K562 (cell line): ENCODE measurements around the gene CIB2. TPM values are rescaled to one million over a fixed set of nuclear protein-coding genes. Genes with fewer than 3 reads are reported as not detected.

Experiments used
- HLTF ChIP-seq: fragments of 450-650 bp; IDR thresholded peaks from 2 replicates; pipeline ENCODE4 v1.6.1; 2016
- KLF6 ChIP-seq: fragments of 250-450 bp; sonication (Bioruptor Pico); IDR thresholded peaks from 2 replicates; pipeline ENCODE4 v1.4.0; 2020; ENCODE audit warnings: mild to moderate bottlenecking, moderate library complexity, borderline replicate concordance
- LEF1 ChIP-seq: fragments of 450-650 bp; IDR thresholded peaks from 2 replicates; pipeline ENCODE4 v1.6.1; 2016; ENCODE audit warnings: mild to moderate bottlenecking
- POLR2G ChIP-seq: fragments of 200-400 bp; formaldehyde crosslinking; IDR thresholded peaks from 2 replicates; pipeline ENCODE4 v1.6.1; 2017; ENCODE audit warnings: low read depth, mild to moderate bottlenecking, antibody characterized with exemption, low read length, moderate library complexity
- SLC30A9 ChIP-seq: fragments of 250-450 bp; sonication (Bioruptor Pico); IDR thresholded peaks from 2 replicates; pipeline ENCODE4 v1.8.0; 2022; ENCODE audit warnings: mild to moderate bottlenecking, moderate library complexity
- TBP ChIP-seq: optimal IDR thresholded peaks from 2 replicates; pipeline ENCODE3; 2011; ENCODE audit warnings: low read depth, low read length, improper control_type of control experiment
- ZC3H4 ChIP-seq: sonication (generic); formaldehyde crosslinking; IDR thresholded peaks from 2 replicates; pipeline ENCODE4 v1.9.0; 2021; ENCODE audit warnings: missing genetic modification reagents, borderline replicate concordance
- ZNF134 ChIP-seq: fragments of 250-450 bp; sonication (Bioruptor Pico); conservative IDR thresholded peaks from 2 replicates; pipeline ENCODE4 v1.4.0; 2020
- ZNF551 ChIP-seq: fragments of 250-450 bp; sonication (Bioruptor Pico); IDR thresholded peaks from 2 replicates; pipeline ENCODE4 v1.5.0; 2021; ENCODE audit warnings: mild to moderate bottlenecking, moderate library complexity
- ZNF644 ChIP-seq: fragments of 200-800 bp; sonication (Bioruptor generic); IDR thresholded peaks from 2 replicates; pipeline ENCODE4 v1.6.1; 2016; ENCODE audit warnings: low read depth, missing genetic modification characterization, missing compliant biosample characterization
- polyA plus RNA-seq, 8 experiments: library from polyadenylated mRNA; depleted of rRNA in 4 of 8; stranded (reverse) in 5 of 8; unstranded in 3 of 8; fragments of >200 nt; fragmentation: Nextera tagmentation in 2 of 8; fragmentation: Illumina TruSeq in 1 of 8; extraction: Ambion mirVana in 2 of 8; extraction: Trizol in 1 of 8; gene quantifications; 2 replicates each; pipeline versions ENCODE4 v1.2.1 to v1.2.3, GENCODE V29; 2011 to 2014; ENCODE audit warnings: inconsistent platforms in 1 of 8, missing spikeins in 1 of 8
- total RNA-seq, 7 experiments: library from RNA; depleted of rRNA in 6 of 7; stranded (reverse); fragments of >200 nt in 6 of 7; fragmentation: Illumina TruSeq in 2 of 7; extraction: Trizol in 2 of 7; gene quantifications; 2 replicates each; pipeline versions ENCODE4 v1.2.1 to v1.2.3, GENCODE V29; 2011 to 2021; ENCODE audit warnings: low replicate concordance in 1 of 7
- TF ChIP-seq, protein P1 (sequence below), 2 experiments: fragments of 450-650 bp; conservative IDR thresholded peaks; 2 replicates each; pipeline ENCODE4 v1.6.1; 2017; ENCODE audit warnings: mild to moderate bottlenecking in 2 of 2, moderate library complexity in 2 of 2
- TF ChIP-seq, protein P2 (sequence below): fragments of 450-650 bp; IDR thresholded peaks from 2 replicates; pipeline ENCODE4 v1.7.1; 2018; ENCODE audit warnings: mild to moderate bottlenecking, low read depth; ENCODE audit not compliant: partially characterized antibody
- TF ChIP-seq, protein P3 (sequence below): fragments of 450-650 bp; formaldehyde crosslinking; IDR thresholded peaks from 2 replicates; pipeline ENCODE4 v1.4.0; 2022; ENCODE audit warnings: missing genetic modification characterization
- TF ChIP-seq, protein P4 (sequence below): conservative IDR thresholded peaks from 2 replicates; pipeline ENCODE4 v1.6.1; 2011; ENCODE audit warnings: low read depth, mild to moderate bottlenecking, low read length; ENCODE audit not compliant: control insufficient read depth
- TF ChIP-seq, protein P5 (sequence below): fragments of 450-650 bp; IDR thresholded peaks from 2 replicates; pipeline ENCODE4 v1.6.1; 2017; ENCODE audit warnings: antibody characterized with exemption

Gene CIB2
- total and polyA plus RNA-seq, 9 of the 15 experiments (the other 6 are each of a cell fraction or from before 2014, with no cell fraction given): 1.5 to 37.4 (median 19.4) TPM

DNA sequence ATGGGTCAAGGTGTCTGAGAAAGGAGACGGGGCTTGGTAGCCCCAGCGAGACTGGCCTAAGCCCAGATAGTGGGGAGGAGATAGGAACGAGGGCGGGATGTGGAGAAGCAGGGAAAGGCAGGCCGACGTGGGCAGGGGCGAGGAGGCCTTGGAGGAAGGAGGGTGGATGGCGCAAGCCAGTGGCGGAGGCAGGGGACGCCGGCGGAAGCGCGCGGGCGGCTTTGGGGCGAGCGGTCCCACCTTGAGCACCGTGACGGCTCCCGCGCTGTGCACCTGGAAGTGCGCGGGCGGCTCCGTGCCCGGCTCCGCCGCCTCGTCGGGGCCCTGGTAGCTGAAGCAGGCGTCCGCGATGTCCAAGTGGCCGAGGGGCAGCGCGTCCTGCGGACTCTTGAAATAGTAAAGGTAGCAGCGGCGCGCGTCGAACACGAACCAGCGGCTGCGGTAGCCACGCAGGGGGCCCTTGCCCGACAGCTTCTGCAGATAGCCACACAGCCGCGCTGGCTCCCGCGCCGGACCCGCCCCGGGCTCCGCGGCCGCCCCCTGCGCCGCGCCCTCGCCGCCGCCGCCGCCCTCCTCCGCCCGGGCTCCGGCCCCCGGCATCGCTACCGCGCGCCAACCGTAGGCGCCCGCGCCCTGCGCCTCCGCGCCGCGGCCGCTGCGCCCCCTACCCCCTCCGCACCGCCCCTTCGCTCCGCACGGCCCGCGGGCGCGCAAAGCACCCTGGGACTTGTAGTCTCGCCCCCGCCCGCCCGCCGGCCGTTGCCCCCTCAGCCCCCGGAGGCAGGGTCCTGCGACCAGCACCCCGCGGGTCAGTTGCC, 54.0 kb downstream of the CIB2 start, which contains the start of gene TBC1D2B (continued):
- TF ChIP-seq, protein P1, sequence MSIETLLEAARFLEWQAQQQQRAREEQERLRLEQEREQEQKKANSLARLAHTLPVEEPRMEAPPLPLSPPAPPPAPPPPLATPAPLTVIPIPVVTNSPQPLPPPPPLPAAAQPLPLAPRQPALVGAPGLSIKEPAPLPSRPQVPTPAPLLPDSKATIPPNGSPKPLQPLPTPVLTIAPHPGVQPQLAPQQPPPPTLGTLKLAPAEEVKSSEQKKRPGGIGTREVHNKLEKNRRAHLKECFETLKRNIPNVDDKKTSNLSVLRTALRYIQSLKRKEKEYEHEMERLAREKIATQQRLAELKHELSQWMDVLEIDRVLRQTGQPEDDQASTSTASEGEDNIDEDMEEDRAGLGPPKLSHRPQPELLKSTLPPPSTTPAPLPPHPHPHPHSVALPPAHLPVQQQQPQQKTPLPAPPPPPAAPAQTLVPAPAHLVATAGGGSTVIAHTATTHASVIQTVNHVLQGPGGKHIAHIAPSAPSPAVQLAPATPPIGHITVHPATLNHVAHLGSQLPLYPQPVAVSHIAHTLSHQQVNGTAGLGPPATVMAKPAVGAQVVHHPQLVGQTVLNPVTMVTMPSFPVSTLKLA (conservative IDR thresholded peaks at IDR 0.05): no peak
- TF ChIP-seq, protein P2, sequence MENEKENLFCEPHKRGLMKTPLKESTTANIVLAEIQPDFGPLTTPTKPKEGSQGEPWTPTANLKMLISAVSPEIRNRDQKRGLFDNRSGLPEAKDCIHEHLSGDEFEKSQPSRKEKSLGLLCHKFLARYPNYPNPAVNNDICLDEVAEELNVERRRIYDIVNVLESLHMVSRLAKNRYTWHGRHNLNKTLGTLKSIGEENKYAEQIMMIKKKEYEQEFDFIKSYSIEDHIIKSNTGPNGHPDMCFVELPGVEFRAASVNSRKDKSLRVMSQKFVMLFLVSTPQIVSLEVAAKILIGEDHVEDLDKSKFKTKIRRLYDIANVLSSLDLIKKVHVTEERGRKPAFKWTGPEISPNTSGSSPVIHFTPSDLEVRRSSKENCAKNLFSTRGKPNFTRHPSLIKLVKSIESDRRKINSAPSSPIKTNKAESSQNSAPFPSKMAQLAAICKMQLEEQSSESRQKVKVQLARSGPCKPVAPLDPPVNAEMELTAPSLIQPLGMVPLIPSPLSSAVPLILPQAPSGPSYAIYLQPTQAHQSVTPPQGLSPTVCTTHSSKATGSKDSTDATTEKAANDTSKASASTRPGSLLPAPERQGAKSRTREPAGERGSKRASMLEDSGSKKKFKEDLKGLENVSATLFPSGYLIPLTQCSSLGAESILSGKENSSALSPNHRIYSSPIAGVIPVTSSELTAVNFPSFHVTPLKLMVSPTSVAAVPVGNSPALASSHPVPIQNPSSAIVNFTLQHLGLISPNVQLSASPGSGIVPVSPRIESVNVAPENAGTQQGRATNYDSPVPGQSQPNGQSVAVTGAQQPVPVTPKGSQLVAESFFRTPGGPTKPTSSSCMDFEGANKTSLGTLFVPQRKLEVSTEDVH: no peak
- TF ChIP-seq, protein P3, sequence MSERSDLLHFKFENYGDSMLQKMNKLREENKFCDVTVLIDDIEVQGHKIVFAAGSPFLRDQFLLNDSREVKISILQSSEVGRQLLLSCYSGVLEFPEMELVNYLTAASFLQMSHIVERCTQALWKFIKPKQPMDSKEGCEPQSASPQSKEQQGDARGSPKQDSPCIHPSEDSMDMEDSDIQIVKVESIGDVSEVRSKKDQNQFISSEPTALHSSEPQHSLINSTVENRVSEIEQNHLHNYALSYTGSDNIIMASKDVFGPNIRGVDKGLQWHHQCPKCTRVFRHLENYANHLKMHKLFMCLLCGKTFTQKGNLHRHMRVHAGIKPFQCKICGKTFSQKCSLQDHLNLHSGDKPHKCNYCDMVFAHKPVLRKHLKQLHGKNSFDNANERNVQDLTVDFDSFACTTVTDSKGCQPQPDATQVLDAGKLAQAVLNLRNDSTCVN (CRISPR knock-in tag): no peak
- no peak for TF ChIP-seq HLTF
- TF ChIP-seq LEF1: no peak
- TF ChIP-seq, protein P4, sequence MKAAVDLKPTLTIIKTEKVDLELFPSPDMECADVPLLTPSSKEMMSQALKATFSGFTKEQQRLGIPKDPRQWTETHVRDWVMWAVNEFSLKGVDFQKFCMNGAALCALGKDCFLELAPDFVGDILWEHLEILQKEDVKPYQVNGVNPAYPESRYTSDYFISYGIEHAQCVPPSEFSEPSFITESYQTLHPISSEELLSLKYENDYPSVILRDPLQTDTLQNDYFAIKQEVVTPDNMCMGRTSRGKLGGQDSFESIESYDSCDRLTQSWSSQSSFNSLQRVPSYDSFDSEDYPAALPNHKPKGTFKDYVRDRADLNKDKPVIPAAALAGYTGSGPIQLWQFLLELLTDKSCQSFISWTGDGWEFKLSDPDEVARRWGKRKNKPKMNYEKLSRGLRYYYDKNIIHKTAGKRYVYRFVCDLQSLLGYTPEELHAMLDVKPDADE: peak; percentile 63; the same call in 1 of the 2 replicates
- TF ChIP-seq TBP: no peak
- TF ChIP-seq ZNF134: no peak
- TF ChIP-seq, protein P5, sequence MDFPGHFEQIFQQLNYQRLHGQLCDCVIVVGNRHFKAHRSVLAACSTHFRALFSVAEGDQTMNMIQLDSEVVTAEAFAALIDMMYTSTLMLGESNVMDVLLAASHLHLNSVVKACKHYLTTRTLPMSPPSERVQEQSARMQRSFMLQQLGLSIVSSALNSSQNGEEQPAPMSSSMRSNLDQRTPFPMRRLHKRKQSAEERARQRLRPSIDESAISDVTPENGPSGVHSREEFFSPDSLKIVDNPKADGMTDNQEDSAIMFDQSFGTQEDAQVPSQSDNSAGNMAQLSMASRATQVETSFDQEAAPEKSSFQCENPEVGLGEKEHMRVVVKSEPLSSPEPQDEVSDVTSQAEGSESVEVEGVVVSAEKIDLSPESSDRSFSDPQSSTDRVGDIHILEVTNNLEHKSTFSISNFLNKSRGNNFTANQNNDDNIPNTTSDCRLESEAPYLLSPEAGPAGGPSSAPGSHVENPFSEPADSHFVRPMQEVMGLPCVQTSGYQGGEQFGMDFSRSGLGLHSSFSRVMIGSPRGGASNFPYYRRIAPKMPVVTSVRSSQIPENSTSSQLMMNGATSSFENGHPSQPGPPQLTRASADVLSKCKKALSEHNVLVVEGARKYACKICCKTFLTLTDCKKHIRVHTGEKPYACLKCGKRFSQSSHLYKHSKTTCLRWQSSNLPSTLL: no peak
- no peak for TF ChIP-seq ZC3H4
- TF ChIP-seq ZNF644 (tag): no peak
- TF ChIP-seq SLC30A9: no peak
- TF ChIP-seq ZNF551 (CRISPR knock-in tag): no peak
- TF ChIP-seq POLR2G: peak; percentile 55
- no peak for TF ChIP-seq KLF6 (CRISPR knock-in tag)
